HG02973 (cell line): ENCODE data around the gene NOC2L.
A peak's percentile ranks its signal among the peaks of the same experiment; 100 is the strongest.

Experiments used
- ATAC-seq: cut with Tn5 transposase; IDR thresholded peaks from one replicate; pipeline ENCODE4 v1.9.1; 2021; ENCODE audit warnings: moderate library complexity; ENCODE audit not compliant: unreplicated experiment

The NOC2L gene

GRCh38 chr1:958823-959730 is at the start of gene NOC2L:
TSS of gene NOC2L (minus strand) at chr1:959256. CDS start at chr1:959240, 16 bp downstream.
- ATAC-seq, result peak; percentile 49

DNA sequence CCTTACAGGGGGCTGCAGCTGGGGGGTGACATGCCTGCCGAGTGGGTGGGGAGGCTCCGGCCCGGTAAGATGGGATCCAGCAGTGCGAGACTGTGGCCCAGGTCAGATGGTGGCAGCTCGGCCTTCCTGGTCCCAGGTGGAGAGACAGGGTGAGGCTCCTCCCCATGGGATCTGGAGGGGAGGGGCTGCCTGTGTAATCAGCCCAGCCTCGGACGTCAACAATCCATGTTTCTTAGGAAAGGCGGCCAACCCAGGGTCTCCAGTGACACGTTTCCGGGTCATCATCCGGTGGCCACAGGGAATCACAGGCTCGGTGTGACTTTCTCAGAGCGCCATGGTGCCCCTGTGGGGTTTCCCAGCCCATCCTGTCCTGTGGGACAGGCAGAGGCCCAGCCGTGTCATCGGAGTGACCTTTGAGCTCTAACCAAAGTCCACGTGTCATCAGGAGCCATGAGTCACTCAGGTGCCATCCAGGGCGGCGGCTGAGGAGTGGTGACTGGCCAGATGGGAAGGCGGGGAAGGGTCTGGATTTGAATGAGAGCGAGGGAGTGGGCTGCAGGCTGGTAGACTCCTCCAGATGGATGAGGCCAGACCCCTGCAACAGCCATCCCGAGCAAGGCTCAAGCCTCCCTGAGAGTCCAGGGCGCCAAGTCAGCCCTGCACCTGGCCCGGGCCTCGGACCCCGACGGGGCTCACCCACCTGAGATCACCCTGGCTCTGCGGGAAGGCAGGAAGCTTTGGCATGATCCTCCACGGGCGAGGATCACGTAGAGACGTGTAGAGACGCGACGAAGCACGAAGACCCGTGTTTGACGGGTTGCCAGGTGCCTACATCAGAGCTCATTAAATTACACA is 47.5 kb upstream of the NOC2L start:
- ATAC-seq, result no peak

GRCh38 chr1:1005774-1006304 is 46.8 kb upstream of the NOC2L start:
- no peak for ATAC-seq

- ATAC-seq, result no peak
Observed at GRCh38 chr1:1004780-1005697, 46.0 kb upstream of the NOC2L start.

GRCh38 chr1:1004420-1004779 is 45.3 kb upstream of the NOC2L start:
- no peak for ATAC-seq

DNA sequence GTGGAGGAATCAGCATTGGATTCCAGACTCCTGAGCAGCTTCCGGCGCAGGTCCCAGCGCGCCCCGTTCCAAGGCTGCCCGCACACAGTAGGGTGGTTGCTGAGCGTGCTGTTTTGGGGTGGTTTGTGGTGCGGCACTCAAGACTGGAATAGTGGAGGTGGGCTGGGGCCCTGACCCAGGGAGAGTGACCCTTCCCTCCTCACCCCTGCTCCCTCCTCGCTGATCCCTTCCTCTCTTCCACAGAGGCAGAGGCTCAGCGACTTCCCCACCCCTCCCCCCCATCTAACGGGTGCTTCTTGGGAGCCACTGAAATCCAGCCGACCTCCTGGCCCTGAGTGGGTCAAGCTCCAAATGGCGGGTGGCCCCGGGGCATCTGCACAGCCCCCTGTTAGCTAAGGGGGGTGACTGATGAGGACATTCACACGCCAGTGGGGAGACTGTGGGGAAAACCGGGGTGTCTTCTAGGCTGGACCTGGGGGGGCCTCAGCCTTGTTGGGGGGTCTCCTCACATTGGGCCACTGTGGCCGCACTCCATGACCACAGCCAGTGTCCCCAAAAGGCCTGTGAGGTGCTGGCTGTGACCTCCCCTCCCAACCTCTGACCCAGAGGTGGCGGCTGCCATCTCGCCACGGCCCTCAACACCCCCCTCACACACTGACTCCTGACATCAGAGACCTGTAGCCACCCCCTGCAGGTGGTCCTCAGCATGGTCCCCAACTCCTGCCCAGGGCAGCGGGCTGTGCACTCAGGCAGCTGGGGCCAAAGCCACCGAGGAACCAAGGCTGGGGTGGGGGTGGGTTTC is 44.8 kb upstream of the NOC2L start:
- ATAC-seq, result no peak

DNA sequence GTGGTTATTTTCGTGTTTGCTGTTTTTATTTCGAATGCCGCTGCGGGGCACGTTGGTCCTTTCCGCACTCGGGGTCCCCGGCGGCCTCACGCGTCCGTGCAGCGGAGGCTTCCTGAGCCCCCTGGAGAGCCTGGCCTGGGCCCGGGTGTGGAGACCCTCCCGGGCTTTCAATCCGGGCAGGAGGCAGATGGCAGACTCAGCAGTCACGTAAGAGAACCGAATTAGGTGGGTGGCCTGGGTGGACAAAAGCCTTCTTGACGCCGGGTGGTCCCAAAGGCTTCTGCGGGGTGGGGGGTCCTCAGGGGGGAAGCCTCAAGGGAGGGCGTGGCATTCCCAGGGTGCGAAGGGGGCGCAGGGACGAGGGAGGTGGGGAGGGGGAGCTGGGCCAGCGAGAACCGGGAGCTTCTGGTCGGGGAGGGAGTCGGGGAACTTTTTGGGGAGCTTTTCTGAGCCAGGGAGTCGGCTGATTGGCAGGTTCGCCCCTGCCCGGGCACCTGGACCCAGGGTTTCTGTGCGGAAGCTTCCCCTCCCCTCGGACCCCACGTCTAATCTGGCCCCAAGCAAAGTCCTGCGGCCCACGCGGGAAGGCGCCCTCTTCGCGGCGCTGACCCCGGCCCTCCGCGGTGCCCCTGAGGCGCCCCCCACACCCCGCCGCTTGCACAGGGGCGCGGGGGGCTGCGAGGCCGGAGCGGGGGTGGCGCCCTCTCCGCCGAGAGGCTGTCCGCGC is 42.2 kb upstream of the NOC2L start:
- no peak for ATAC-seq

DNA sequence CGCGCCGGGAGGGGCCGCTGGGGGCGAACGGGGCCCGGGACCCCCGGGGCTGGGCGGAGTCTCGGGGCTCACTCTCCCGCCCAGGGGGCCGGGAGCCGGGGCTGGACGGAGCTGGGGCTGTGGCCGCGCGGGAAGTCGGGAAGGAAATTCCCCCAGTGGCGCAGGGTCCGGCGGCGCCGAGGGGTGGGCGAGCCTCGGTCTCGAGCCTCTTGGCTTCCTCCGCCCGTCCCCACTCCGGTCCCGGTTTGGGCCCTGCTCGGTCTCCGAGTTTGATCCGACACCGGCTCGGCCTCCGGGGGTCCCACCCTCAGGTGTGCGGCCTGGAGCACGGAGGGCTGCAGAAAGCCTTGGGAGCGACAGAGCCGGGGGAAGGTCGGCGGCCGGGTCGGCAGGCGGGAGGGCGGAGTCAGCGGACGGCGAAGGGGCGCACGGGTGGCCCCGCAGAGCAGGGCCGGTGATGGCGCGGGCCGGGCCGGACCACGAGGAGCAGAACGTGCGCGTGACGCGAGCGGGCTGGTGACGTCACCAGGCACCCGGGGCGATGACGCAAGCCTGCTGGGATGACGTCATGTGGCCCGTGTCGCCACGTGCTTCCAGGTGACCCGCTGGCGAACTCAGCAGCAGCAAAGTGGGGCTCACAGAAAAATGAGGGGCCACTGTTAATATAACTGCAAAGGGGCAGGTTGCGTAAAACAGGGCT is 41.5 kb upstream of the NOC2L start:
- ATAC-seq, result no peak

GRCh38 chr1:999725-1000356 is 40.8 kb upstream of the NOC2L start, which contains the start of gene HES4:
TSS of gene HES4 (minus strand) at chr1:1000097. CDS start at chr1:999973, 124 bp downstream.
- ATAC-seq, result no peak

- no peak for ATAC-seq
Observed at GRCh38 chr1:998995-999724, 40.1 kb upstream of the NOC2L start.

GRCh38 chr1:998745-998994 is 39.6 kb upstream of the NOC2L start:
- no peak for ATAC-seq

- ATAC-seq, result no peak
Observed at GRCh38 chr1:997993-998744, 39.1 kb upstream of the NOC2L start.

DNA sequence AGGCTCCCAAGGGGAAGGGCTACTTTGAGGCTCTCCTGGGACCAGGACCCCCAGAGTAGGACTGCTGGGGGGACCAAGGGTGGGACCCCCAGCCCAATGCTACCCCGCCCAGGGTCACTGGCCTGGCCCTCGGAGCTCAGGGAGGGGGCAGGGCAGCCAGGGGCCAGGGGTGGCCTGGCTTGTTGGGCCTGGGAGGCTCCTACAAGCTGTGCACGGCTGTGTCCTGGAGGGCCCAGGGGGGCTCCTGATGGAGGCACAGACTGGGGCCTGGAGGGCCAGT is 38.6 kb upstream of the NOC2L start:
- no peak for ATAC-seq

- no peak for ATAC-seq
Observed at GRCh38 chr1:996851-997712, 38.0 kb upstream of the NOC2L start.

GRCh38 chr1:995665-996633 is 36.9 kb upstream of the NOC2L start:
- no peak for ATAC-seq
